ENCODE results near the gene SCN4A.

The SCN4A gene

GRCh38 chr17:63978272-63979200 lies 5.8 kb upstream of the SCN4A start:
- TF ChIP-seq CTCF (IDR thresholded peaks at IDR 0.05; ENCODE audit: control insufficient read depth, extremely low read depth, insufficient read depth): no peak
- no peak overlapping the region for H3K4me3 ChIP-seq (ENCODE audit: low read depth, low read length)
- DNase-seq (ENCODE audit: low read depth): no peak

- DNase-seq (ENCODE audit: low read depth): no peak
- no peak for TF ChIP-seq CTCF (IDR thresholded peaks at IDR 0.05; ENCODE audit: control insufficient read depth, extremely low read depth, insufficient read depth)
- H3K4me3 ChIP-seq (ENCODE audit: low read depth, low read length): no peak overlapping the region
These were observed 4.0 kb upstream of the SCN4A start for GRCh38 chr17:63976702-63977101.

- H3K4me3 ChIP-seq (ENCODE audit: low read depth, low read length): no peak overlapping the region
- TF ChIP-seq CTCF (IDR thresholded peaks at IDR 0.05; ENCODE audit: control insufficient read depth, extremely low read depth, insufficient read depth): no peak
- no peak for DNase-seq (ENCODE audit: low read depth)
These were observed 2.9 kb upstream of the SCN4A start for GRCh38 chr17:63975541-63976092.

GRCh38 chr17:63974594-63975192 lies 2.0 kb upstream of the SCN4A start:
- no peak overlapping the region for H3K4me3 ChIP-seq (ENCODE audit: low read depth, low read length)
- no peak for DNase-seq (ENCODE audit: low read depth)
- no peak for TF ChIP-seq CTCF (IDR thresholded peaks at IDR 0.05; ENCODE audit: control insufficient read depth, extremely low read depth, insufficient read depth)

GRCh38 chr17:63973930-63974593 lies 1.3 kb upstream of the SCN4A start:
- H3K4me3 ChIP-seq (ENCODE audit: low read depth, low read length): no peak overlapping the region
- TF ChIP-seq CTCF (IDR thresholded peaks at IDR 0.05; ENCODE audit: control insufficient read depth, extremely low read depth, insufficient read depth): no peak
- DNase-seq (ENCODE audit: low read depth): no peak

- DNase-seq (ENCODE audit: low read depth): no peak
- no peak for TF ChIP-seq CTCF (IDR thresholded peaks at IDR 0.05; ENCODE audit: control insufficient read depth, extremely low read depth, insufficient read depth)
- no peak overlapping the region for H3K4me3 ChIP-seq (ENCODE audit: low read depth, low read length)
These were observed 529 bp upstream of the SCN4A start for GRCh38 chr17:63973247-63973646.
